HCT116 (cell line): Measurements from ENCODE around the gene PC. TPM values are rescaled to one million over a fixed set of nuclear protein-coding genes. Genes with fewer than 3 reads are reported as not detected.

Source experiments
- ATAC-seq: fragments of 200-7000 bp; cut with Tn5 transposase; 2 replicates; pipeline ENCODE4 v1.9.1; 2020; ENCODE audit warnings: mild to moderate bottlenecking, moderate library complexity
- BruUV-seq: library from RNA; stranded (reverse); fragments of 400-500 nt; replicated peaks from 2 replicates; lab custom pipeline; 2021; lab: Mats Ljungman, UMichigan
- CTCF ChIA-PET: fragments of 300-600 bp; sonication (Branson Sonifier 250); formaldehyde crosslinking; loops from one replicate; lab custom pipeline; 2021; ENCODE audit warnings: antibody characterized with exemption; lab: Charles Lee
- POLR2A ChIA-PET: fragments of 300-600, 350-600 bp; sonication (Branson Sonifier 250); formaldehyde crosslinking; loops from one replicate; lab custom pipeline; 2021; ENCODE audit warnings: antibody characterized with exemption; lab: Charles Lee
- RAD21 ChIA-PET, 2 experiments: fragments of 300-600 bp; sonication (Branson Sonifier 250); formaldehyde crosslinking; loops; one replicate each; lab custom pipeline; 2023; ENCODE audit warnings: low total read pairs in 2 of 2; ENCODE audit not compliant: uncharacterized antibody in 2 of 2, unreplicated experiment in 2 of 2, low non-redundant PET in 1 of 2; lab: Charles Lee
- DNase-seq: peaks from one replicate; pipeline ENCODE4 v3.0.0-alpha.2; 2010; ENCODE audit warnings: low read depth, low spot score
- H2AFZ ChIP-seq: fragments of 200-600 bp; shearing (Covaris generic), sonication (generic); 2 replicates; pipeline ENCODE4 v1.6.1; 2017; ENCODE audit warnings: low read depth, mixed run types, mixed read lengths, antibody characterized with exemption, low read length; ENCODE audit not compliant: poor library complexity, severe bottlenecking
- H3K27ac ChIP-seq: 2 replicates; pipeline ENCODE4 v1.5.1; 2012; ENCODE audit warnings: low read depth, low read length
- H3K27me3 ChIP-seq: fragments of 200-600 bp; sonication (generic); 2 replicates; pipeline ENCODE4 v1.6.1; 2016; ENCODE audit warnings: mixed run types, low read length, mixed read lengths; ENCODE audit not compliant: insufficient read depth
- H3K36me3 ChIP-seq, 2 experiments: fragments of 200-500 bp in 1 of 2; fragments of 200-600 bp in 1 of 2; sonication (Bioruptor generic) in 1 of 2; sonication (generic) in 1 of 2; 2 replicates each; pipeline versions ENCODE4 v1.5.1 to v1.6.1; 2014 to 2016; ENCODE audit warnings: low read length in 2 of 2, inconsistent platforms in 1 of 2, mixed read lengths in 1 of 2, mixed run types in 1 of 2; ENCODE audit not compliant: insufficient read depth in 2 of 2, control insufficient read depth in 1 of 2
- H3K4me1 ChIP-seq, 2 experiments: fragments of 200-600 bp in 1 of 2; sonication (generic) in 1 of 2; 2 replicates each; pipeline versions ENCODE4 v1.5.1 to v1.6.1; 2012 to 2017; ENCODE audit warnings: low read length in 2 of 2, inconsistent platforms in 1 of 2, mild to moderate bottlenecking in 1 of 2, mixed read lengths in 1 of 2, mixed run types in 1 of 2, moderate library complexity in 1 of 2; ENCODE audit not compliant: insufficient read depth in 2 of 2, control insufficient read depth in 1 of 2
- H3K4me2 ChIP-seq: fragments of 200-600 bp; sonication (generic); 2 replicates; pipeline ENCODE4 v1.6.1; 2017; ENCODE audit warnings: mixed run types, low read length, mixed read lengths
- H3K4me3 ChIP-seq, 2 experiments: fragments of 200-600 bp in 1 of 2; sonication (generic) in 1 of 2; replicated peaks in 1 of 2; 2 replicates each; pipeline ENCODE4 v1.5.1; 2011 to 2016; ENCODE audit warnings: low read length in 2 of 2, control low read depth in 1 of 2, low read depth in 1 of 2, mild to moderate bottlenecking in 1 of 2, mixed read lengths in 1 of 2, mixed run types in 1 of 2
- H3K79me2 ChIP-seq: fragments of 200-600 bp; sonication (generic); 2 replicates; pipeline ENCODE4 v1.6.1; 2017; ENCODE audit warnings: mild to moderate bottlenecking, mixed run types, low read length, moderate library complexity, mixed read lengths; ENCODE audit not compliant: insufficient read depth
- H3K9ac ChIP-seq: fragments of 200-600 bp; sonication (generic); 2 replicates; pipeline ENCODE4 v1.6.1; 2016; ENCODE audit warnings: low read length, mixed read lengths
- H3K9me2 ChIP-seq: fragments of 200-600 bp; sonication (generic), shearing (Covaris generic); 2 replicates; pipeline ENCODE4 v1.6.1; 2017; ENCODE audit warnings: mixed run types, mild to moderate bottlenecking, moderate library complexity; ENCODE audit not compliant: insufficient read depth
- H3K9me3 ChIP-seq, 2 experiments: fragments of 200-500 bp in 1 of 2; fragments of 200-600 bp in 1 of 2; sonication (Bioruptor generic) in 1 of 2; sonication (generic) in 1 of 2; 2 replicates each; pipeline ENCODE4 v1.6.1; 2014 to 2017; ENCODE audit warnings: low read length in 2 of 2, mixed read lengths in 2 of 2, inconsistent platforms in 1 of 2, low read depth in 1 of 2, mild to moderate bottlenecking in 1 of 2, mixed run types in 1 of 2, moderate library complexity in 1 of 2; ENCODE audit not compliant: control insufficient read depth in 1 of 2, insufficient read depth in 1 of 2
- H4K20me1 ChIP-seq: fragments of 200-600 bp; sonication (generic), shearing (Covaris generic); 2 replicates; pipeline ENCODE4 v1.6.1; 2017; ENCODE audit warnings: mixed run types, mild to moderate bottlenecking, moderate library complexity; ENCODE audit not compliant: insufficient read depth
- intact Hi-C: fragments of 100-400 bp; cut with micrococcal nuclease; formaldehyde crosslinking; loops from 2 replicates; pipeline ENCODE4 v1.10.0; 2022
- total RNA-seq: library from RNA; stranded (reverse); gene quantifications from one replicate; pipeline ENCODE4 v1.2.1, GENCODE V29; 2021; ENCODE audit not compliant: unreplicated experiment
- TF ChIP-seq, protein P1 (sequence below), 3 experiments: fragments of 200-600 bp in 1 of 3; sonication (generic) in 1 of 3; IDR thresholded peaks in 2 of 3; conservative IDR thresholded peaks in 1 of 3; 2 replicates each; pipeline ENCODE4 v1.5.1; 2012 to 2017; ENCODE audit warnings: low read depth in 2 of 3, low read length in 2 of 3, antibody characterized with exemption in 1 of 3, borderline replicate concordance in 1 of 3, control low read depth in 1 of 3, mild to moderate bottlenecking in 1 of 3, mixed read lengths in 1 of 3, mixed run types in 1 of 3, moderate library complexity in 1 of 3; ENCODE audit not compliant: insufficient read depth in 1 of 3
- TF ChIP-seq, protein P2 (sequence below): IDR thresholded peaks from 2 replicates; pipeline ENCODE4 v1.6.1; 2012; ENCODE audit warnings: low read depth

PC gene
- total RNA-seq, 1 experiment from 2014 or later = 24.1 TPM

DNA sequence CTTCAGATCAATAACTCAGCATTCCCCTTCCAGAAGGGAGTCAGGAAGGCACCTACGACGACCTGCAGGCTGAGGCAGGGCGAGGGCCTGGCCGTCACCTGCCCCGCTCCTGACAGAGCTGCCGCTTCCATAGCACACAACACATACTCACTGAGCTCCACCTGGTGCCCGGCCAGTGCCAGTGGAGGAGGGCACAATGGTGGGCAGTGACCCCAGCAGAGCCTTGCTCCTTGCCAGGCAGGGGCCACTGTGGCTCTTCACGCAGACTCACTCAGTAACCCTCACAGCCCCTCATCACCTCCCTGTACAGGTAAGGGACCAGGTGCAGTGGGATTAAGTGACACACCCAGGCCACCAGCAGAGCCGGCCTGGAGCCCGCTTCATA lies 76.7 kb downstream of the PC start:
- Histone ChIP-seq H2AFZ (no peak overlapping the region), H4K20me1 (no peaks in the 10 kb centered on the region), H3K4me2 (peak overlapping the region; percentile 84), H3K9ac (no peak overlapping the region), H3K27ac (no peak overlapping the region; the same call in 1 of the 2 replicates), H3K9me2 (no peaks in the 10 kb centered on the region), H3K36me3 (no peaks in the 10 kb centered on the region), H3K4me1 (peaks cover 65% of the 10 kb centered on the region in 2 experiments), H3K79me2 (no peaks in the 10 kb centered on the region), H3K4me3 (no peak overlapping the region), H3K27me3 (no peaks in the 10 kb centered on the region), H3K9me3 (no peaks in the 10 kb centered on the region)
- no TSS peak for BruUV-seq
- intact Hi-C loops = loop anchor here (5.0 to 10.0 kb wide), 2 partner anchors 73 to 141 kb away; partner anchors contain the start of genes PC and SYT12
- ATAC-seq (no peak), DNase-seq (no peak)
- TF ChIP-seq, protein P1, sequence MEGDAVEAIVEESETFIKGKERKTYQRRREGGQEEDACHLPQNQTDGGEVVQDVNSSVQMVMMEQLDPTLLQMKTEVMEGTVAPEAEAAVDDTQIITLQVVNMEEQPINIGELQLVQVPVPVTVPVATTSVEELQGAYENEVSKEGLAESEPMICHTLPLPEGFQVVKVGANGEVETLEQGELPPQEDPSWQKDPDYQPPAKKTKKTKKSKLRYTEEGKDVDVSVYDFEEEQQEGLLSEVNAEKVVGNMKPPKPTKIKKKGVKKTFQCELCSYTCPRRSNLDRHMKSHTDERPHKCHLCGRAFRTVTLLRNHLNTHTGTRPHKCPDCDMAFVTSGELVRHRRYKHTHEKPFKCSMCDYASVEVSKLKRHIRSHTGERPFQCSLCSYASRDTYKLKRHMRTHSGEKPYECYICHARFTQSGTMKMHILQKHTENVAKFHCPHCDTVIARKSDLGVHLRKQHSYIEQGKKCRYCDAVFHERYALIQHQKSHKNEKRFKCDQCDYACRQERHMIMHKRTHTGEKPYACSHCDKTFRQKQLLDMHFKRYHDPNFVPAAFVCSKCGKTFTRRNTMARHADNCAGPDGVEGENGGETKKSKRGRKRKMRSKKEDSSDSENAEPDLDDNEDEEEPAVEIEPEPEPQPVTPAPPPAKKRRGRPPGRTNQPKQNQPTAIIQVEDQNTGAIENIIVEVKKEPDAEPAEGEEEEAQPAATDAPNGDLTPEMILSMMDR (IDR thresholded peaks at IDR 0.05 in 2 of 3, conservative IDR thresholded peaks at IDR 0.05 in 1 of 3; ENCODE audit: borderline replicate concordance in 1 of 3, insufficient read depth in 1 of 3, low read depth in 2 of 3, low read length in 2 of 3) = 0 out of 6 replicates have a peak, but pooled peaks of 2 of the 3 experiments have one; percentile 5 to 12
- TF ChIP-seq, protein P2, sequence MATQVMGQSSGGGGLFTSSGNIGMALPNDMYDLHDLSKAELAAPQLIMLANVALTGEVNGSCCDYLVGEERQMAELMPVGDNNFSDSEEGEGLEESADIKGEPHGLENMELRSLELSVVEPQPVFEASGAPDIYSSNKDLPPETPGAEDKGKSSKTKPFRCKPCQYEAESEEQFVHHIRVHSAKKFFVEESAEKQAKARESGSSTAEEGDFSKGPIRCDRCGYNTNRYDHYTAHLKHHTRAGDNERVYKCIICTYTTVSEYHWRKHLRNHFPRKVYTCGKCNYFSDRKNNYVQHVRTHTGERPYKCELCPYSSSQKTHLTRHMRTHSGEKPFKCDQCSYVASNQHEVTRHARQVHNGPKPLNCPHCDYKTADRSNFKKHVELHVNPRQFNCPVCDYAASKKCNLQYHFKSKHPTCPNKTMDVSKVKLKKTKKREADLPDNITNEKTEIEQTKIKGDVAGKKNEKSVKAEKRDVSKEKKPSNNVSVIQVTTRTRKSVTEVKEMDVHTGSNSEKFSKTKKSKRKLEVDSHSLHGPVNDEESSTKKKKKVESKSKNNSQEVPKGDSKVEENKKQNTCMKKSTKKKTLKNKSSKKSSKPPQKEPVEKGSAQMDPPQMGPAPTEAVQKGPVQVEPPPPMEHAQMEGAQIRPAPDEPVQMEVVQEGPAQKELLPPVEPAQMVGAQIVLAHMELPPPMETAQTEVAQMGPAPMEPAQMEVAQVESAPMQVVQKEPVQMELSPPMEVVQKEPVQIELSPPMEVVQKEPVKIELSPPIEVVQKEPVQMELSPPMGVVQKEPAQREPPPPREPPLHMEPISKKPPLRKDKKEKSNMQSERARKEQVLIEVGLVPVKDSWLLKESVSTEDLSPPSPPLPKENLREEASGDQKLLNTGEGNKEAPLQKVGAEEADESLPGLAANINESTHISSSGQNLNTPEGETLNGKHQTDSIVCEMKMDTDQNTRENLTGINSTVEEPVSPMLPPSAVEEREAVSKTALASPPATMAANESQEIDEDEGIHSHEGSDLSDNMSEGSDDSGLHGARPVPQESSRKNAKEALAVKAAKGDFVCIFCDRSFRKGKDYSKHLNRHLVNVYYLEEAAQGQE = no peak
- CTCF ChIA-PET = interaction anchor here (0.9 to 3.5 kb wide), 3 partner anchors 11 to 69 kb away, joined by 3 to 17 read pairs (median 3); no protein-coding TSS in a partner anchor
- RAD21 ChIA-PET = no interaction called here
- POLR2A ChIA-PET = interaction anchor here (1.2 kb wide), 1 partner anchor 26 kb away, joined by 4 read pairs; no protein-coding TSS in a partner anchor
